Measurements from ENCODE around the gene MBD5. TPM values are rescaled to one million over a fixed set of nuclear protein-coding genes. Genes with fewer than 3 reads are reported as not detected.

MBD5 gene
- total RNA-seq, 1 experiment from 2014 or later = 33.7 TPM

GRCh38 chr2:148512501-148512900, 491.6 kb downstream of the MBD5 start (continued):
- TF ChIP-seq, protein P1, sequence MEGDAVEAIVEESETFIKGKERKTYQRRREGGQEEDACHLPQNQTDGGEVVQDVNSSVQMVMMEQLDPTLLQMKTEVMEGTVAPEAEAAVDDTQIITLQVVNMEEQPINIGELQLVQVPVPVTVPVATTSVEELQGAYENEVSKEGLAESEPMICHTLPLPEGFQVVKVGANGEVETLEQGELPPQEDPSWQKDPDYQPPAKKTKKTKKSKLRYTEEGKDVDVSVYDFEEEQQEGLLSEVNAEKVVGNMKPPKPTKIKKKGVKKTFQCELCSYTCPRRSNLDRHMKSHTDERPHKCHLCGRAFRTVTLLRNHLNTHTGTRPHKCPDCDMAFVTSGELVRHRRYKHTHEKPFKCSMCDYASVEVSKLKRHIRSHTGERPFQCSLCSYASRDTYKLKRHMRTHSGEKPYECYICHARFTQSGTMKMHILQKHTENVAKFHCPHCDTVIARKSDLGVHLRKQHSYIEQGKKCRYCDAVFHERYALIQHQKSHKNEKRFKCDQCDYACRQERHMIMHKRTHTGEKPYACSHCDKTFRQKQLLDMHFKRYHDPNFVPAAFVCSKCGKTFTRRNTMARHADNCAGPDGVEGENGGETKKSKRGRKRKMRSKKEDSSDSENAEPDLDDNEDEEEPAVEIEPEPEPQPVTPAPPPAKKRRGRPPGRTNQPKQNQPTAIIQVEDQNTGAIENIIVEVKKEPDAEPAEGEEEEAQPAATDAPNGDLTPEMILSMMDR (IDR thresholded peaks at IDR 0.05) = no peak
- no peak for TF ChIP-seq SMAD3 (CRISPR knock-in tag; IDR thresholded peaks at IDR 0.05; ENCODE audit: borderline replicate concordance)
- TF ChIP-seq NFYB (CRISPR knock-in tag; conservative IDR thresholded peaks at IDR 0.05; ENCODE audit: low read depth) = no peak
- no peak for TF ChIP-seq ATF3 (CRISPR knock-in tag; conservative IDR thresholded peaks at IDR 0.05)
- no peak for TF ChIP-seq IRF2 (CRISPR knock-in tag; IDR thresholded peaks at IDR 0.05; ENCODE audit: borderline replicate concordance, low read depth)
- TF ChIP-seq RORB (CRISPR knock-in tag; IDR thresholded peaks at IDR 0.05) = no peak

DNA sequence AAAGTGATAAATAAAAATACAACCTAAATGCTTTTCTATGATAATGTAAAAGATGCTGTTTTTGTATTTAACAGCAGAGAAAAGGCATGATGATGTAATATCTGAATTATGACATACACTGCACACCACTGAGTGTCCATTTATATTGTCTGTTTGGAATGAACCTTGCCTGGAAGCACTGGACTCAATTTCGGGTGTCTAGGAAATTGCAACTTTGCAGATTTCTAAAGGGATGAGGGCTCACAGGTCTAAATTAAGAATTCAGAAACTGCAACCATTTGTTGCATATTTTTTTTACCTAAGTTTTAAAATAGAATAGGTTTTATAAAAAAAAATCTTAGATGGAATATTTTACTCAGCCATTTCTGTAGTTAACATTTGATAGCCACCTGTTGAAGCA, 492.5 kb downstream of the MBD5 start:
- H3K27ac Mint-ChIP-seq = no peak overlapping the region
- H3K4me3 Mint-ChIP-seq = no peak overlapping the region
- H3K9me3 Mint-ChIP-seq = no peaks in the 10 kb centered on the region
- TF ChIP-seq, protein P2, sequence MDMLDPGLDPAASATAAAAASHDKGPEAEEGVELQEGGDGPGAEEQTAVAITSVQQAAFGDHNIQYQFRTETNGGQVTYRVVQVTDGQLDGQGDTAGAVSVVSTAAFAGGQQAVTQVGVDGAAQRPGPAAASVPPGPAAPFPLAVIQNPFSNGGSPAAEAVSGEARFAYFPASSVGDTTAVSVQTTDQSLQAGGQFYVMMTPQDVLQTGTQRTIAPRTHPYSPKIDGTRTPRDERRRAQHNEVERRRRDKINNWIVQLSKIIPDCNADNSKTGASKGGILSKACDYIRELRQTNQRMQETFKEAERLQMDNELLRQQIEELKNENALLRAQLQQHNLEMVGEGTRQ (CRISPR knock-in tag; IDR thresholded peaks at IDR 0.05) = no peak
- no peak for TF ChIP-seq ERG (CRISPR knock-in tag; IDR thresholded peaks at IDR 0.05)
- no peak for TF ChIP-seq ZNF425 (CRISPR knock-in tag; conservative IDR thresholded peaks at IDR 0.05)
- TF ChIP-seq, protein P3, sequence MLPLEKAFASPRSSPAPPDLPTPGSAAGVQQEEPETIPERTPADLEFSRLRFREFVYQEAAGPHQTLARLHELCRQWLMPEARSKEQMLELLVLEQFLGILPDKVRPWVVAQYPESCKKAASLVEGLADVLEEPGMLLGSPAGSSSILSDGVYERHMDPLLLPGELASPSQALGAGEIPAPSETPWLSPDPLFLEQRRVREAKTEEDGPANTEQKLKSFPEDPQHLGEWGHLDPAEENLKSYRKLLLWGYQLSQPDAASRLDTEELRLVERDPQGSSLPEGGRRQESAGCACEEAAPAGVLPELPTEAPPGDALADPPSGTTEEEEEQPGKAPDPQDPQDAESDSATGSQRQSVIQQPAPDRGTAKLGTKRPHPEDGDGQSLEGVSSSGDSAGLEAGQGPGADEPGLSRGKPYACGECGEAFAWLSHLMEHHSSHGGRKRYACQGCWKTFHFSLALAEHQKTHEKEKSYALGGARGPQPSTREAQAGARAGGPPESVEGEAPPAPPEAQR (CRISPR knock-in tag; IDR thresholded peaks at IDR 0.05) = no peak
- no peak for TF ChIP-seq NR3C1 (CRISPR knock-in tag; conservative IDR thresholded peaks at IDR 0.05; ENCODE audit: low read depth)
- no peak for TF ChIP-seq NFATC4 (CRISPR knock-in tag; IDR thresholded peaks at IDR 0.05)
- no peak for TF ChIP-seq ZNF671 (CRISPR knock-in tag; IDR thresholded peaks at IDR 0.05)
- no peak for TF ChIP-seq JAZF1 (CRISPR knock-in tag; IDR thresholded peaks at IDR 0.05)
- no peak for TF ChIP-seq ELF4 (CRISPR knock-in tag; IDR thresholded peaks at IDR 0.05; ENCODE audit: low read depth)
- no peaks in the 10 kb centered on the region for H3K27me3 Mint-ChIP-seq (ENCODE audit: low read depth)
- POLR2A ChIA-PET = no interaction called here
- no peaks in the 10 kb centered on the region for H3K36me3 Mint-ChIP-seq
- CTCF ChIA-PET = no interaction called here
- no peak for DNase-seq (ENCODE audit: low spot score)
- no peak for ATAC-seq
- peaks cover 14% of the 10 kb centered on the region for H3K4me1 Mint-ChIP-seq

- Mint-ChIP-seq H3K4me1 (peaks cover 18% of the 10 kb centered on the region), H3K27me3 (ENCODE audit: low read depth) (no peaks in the 10 kb centered on the region), H3K36me3 (no peaks in the 10 kb centered on the region), H3K9me3 (no peaks in the 10 kb centered on the region), H3K4me3 (no peak overlapping the region), H3K27ac (no peak overlapping the region)
- ChIA-PET CTCF (no interaction called here), POLR2A (no interaction called here)
- no peak for ATAC-seq
- DNase-seq (ENCODE audit: low spot score) = no peak
- TF ChIP-seq HMGA2 (CRISPR knock-in tag; IDR thresholded peaks at IDR 0.05) (no peak), CREM (CRISPR knock-in tag; IDR thresholded peaks at IDR 0.05) (no peak), GABPB1 (CRISPR knock-in tag; IDR thresholded peaks at IDR 0.05) (no peak), EMX1 (CRISPR knock-in tag; IDR thresholded peaks at IDR 0.05) (no peak), ZNF219 (CRISPR knock-in tag; IDR thresholded peaks at IDR 0.05; ENCODE audit: borderline replicate concordance) (no peak), SP1 (CRISPR knock-in tag; conservative IDR thresholded peaks at IDR 0.05) (no peak), TEAD1 (CRISPR knock-in tag; IDR thresholded peaks at IDR 0.05) (no peak), ZNF671 (CRISPR knock-in tag; IDR thresholded peaks at IDR 0.05) (no peak), FOXK1 (CRISPR knock-in tag; IDR thresholded peaks at IDR 0.05) (no peak), ZNF512 (CRISPR knock-in tag; IDR thresholded peaks at IDR 0.05; ENCODE audit: borderline replicate concordance) (no peak), FOXJ3 (CRISPR knock-in tag; IDR thresholded peaks at IDR 0.05; ENCODE audit: borderline replicate concordance) (no peak)
- TF ChIP-seq, protein P4, sequence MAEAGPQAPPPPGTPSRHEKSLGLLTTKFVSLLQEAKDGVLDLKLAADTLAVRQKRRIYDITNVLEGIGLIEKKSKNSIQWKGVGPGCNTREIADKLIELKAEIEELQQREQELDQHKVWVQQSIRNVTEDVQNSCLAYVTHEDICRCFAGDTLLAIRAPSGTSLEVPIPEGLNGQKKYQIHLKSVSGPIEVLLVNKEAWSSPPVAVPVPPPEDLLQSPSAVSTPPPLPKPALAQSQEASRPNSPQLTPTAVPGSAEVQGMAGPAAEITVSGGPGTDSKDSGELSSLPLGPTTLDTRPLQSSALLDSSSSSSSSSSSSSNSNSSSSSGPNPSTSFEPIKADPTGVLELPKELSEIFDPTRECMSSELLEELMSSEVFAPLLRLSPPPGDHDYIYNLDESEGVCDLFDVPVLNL (CRISPR knock-in tag; IDR thresholded peaks at IDR 0.05; ENCODE audit: borderline replicate concordance, low read depth) = no peak
These were observed 494.2 kb downstream of the MBD5 start for GRCh38 chr2:148515120-148515519.
